ENCODE data around the gene MITF.

The MITF gene

DNA sequence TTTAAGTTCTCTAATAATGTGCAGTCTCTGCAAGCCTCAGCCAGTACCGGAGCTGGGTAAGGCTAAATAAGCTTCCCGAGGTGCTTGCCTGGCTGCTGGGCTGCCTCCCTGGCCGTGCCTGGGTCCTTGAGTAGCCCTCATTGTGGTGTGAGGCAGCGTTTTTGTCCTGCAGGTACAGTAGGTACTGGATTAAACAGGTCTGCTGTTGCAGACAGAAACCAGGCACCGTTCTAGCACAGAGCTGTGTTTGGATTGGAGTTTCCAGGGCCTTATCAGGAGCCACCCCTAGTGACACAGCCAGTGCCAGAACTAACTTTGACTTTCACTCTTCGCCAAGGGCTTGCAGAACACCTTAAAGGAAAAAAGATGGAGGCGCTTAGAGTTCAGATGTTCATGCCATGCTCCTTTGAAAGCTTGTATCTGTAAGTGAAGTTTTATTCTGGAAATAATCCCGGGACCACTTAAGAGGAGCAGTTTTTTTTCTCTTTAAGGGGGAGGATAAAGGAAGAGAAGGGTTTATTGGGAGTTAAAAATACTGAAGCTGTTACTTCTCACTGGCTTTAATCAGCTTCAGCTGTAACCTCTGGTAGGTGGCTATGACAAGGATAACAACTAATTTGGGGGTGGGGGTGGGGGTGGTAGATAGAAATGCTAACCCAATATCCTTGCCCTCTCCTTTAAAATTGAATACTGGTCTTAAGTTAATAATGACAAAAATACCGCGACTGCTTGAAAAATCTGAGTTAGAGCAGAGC lies 126.8 kb downstream of the MITF start:
- DNase-seq (ENCODE audit: low read depth), result peak; percentile 30
- H3K4me3 ChIP-seq (ENCODE audit: low read depth, low read length), result no peak overlapping the region
- TF ChIP-seq, protein P1, sequence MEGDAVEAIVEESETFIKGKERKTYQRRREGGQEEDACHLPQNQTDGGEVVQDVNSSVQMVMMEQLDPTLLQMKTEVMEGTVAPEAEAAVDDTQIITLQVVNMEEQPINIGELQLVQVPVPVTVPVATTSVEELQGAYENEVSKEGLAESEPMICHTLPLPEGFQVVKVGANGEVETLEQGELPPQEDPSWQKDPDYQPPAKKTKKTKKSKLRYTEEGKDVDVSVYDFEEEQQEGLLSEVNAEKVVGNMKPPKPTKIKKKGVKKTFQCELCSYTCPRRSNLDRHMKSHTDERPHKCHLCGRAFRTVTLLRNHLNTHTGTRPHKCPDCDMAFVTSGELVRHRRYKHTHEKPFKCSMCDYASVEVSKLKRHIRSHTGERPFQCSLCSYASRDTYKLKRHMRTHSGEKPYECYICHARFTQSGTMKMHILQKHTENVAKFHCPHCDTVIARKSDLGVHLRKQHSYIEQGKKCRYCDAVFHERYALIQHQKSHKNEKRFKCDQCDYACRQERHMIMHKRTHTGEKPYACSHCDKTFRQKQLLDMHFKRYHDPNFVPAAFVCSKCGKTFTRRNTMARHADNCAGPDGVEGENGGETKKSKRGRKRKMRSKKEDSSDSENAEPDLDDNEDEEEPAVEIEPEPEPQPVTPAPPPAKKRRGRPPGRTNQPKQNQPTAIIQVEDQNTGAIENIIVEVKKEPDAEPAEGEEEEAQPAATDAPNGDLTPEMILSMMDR (IDR thresholded peaks at IDR 0.05; ENCODE audit: control insufficient read depth, extremely low read depth, insufficient read depth), result no peak

DNA sequence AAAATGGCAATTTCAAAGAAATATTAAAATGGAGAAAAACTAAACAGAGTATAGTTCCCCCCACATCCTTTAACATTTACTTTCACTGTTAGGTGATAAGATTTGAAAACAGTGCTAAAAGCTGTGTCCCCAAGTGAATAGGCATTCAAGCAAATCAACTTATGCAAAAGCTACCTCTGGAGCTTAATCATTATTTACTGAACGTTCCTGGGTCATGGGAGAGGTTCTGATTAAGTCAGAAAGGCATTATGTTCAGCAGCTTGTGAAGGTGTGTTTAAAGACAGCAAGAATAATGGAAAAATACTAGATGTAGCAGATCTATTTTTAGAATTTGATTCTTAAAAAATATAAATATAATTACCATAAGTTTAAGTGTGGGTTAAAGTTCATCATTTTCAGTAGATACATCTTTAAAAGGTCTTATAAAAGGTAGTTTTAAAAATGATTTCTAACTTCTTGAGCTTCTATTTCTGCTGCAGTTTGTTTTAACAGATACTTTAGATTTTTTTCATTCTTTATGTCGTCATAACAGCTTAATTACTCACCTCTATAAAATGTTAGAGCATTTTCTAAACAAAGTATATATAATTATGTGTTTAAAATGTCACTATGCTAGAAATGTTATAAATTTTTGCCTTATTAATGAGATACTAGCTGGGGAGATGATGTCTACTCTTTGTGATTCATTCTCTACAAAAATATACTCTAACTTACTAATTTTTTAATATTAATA lies 127.9 kb downstream of the MITF start:
- no peak overlapping the region for H3K4me3 ChIP-seq (ENCODE audit: low read depth, low read length)
- TF ChIP-seq, protein P1 (IDR thresholded peaks at IDR 0.05; ENCODE audit: control insufficient read depth, extremely low read depth, insufficient read depth), result no peak
- no peak for DNase-seq (ENCODE audit: low read depth)

DNA sequence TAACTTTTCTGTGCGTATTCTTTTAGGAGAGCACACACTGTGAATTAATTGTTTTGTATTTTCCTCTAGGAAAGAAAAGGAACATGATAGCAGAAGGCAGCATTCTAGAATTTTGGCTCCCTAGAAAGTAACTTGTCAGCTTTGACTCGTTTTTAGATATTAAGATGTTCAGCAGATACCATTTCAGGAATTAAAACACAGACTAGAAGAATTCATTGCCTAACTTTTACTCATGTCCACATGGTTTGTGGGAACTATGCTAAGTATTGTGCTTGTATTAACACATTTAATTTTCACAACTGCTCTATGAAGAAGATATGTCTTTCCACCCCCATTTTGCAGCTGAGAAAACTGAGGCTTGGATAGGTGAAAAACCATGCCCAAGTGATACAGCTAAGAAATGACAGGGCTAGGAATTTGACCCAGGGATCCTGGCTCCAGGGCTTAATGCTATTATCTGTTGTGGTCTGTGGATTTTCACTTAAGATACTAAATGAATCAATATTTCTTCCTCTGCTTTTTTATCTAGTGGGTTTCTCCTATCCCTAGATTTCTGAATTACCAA lies 128.8 kb downstream of the MITF start:
- TF ChIP-seq, protein P1 (IDR thresholded peaks at IDR 0.05; ENCODE audit: control insufficient read depth, extremely low read depth, insufficient read depth), result no peak
- no peak overlapping the region for H3K4me3 ChIP-seq (ENCODE audit: low read depth, low read length)
- DNase-seq (ENCODE audit: low read depth), result no peak

DNA sequence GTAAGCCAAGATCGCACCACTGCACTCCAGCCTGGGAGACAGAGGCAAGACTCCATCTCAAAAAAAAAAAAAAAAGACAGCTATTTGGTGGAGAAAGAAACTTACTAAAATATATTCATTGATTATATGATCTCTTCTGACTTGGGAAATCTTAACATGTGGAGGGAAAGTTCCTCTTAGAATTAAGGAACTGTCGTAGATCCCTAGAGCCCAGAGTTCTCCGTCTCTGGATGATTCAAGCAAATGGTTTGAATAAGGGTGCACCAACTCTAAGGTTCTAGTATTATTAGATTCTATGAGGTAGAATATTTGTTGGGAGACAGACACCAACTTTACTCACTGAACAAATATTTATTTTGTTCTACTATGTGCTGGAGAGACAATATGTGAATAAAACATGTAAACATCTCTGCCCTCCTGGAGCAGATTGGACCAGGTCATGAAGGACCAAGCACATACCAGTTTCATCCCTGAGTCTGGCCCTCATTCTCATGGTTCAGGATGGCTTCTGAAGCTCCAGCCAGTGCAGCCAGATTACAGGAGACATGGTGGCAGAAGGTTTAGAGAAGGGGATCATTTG lies 129.7 kb downstream of the MITF start:
- H3K4me3 ChIP-seq (ENCODE audit: low read depth, low read length), result no peak overlapping the region
- DNase-seq (ENCODE audit: low read depth), result no peak
- TF ChIP-seq, protein P1 (IDR thresholded peaks at IDR 0.05; ENCODE audit: control insufficient read depth, extremely low read depth, insufficient read depth), result no peak

DNA sequence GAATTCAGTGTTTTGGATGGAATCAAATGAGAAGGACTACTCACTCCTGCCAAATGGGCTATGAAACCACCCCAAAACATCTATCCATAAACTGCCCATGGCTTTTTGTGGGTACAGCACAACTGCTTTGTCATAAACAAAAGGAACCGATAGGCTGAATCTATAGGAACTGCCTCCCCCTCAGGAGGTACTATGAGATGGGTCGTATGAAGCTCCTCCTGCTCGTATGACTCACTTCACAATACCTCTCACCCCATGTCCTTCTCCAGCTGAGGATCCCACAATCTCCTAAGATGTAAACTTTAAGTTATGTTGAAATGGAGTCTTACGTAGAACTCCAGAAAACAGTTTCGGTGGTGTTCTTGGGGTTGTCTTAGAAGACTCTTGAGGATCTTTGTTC lies 130.4 kb downstream of the MITF start:
- TF ChIP-seq, protein P1 (IDR thresholded peaks at IDR 0.05; ENCODE audit: control insufficient read depth, extremely low read depth, insufficient read depth), result no peak
- DNase-seq (ENCODE audit: low read depth), result no peak
- H3K4me3 ChIP-seq (ENCODE audit: low read depth, low read length), result no peak overlapping the region

DNA sequence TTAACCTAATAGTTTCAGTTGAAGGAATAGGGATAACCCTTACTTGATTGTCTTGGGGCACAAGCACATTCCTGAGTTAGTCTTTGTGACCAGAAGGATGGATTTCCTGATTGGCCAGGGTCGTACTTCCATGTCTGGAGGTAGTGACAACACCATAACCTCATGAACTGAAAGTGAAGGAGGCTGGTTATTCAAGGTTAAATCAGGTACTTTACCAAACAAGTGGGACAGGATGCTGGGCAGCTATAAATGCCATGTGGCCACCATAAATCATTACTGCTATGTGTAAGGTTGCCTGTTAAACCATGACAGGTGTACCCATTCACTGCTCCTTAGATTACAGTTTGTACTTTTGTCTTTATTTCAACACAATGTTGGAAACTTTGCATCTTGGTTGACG lies 132.0 kb downstream of the MITF start:
- TF ChIP-seq, protein P1 (IDR thresholded peaks at IDR 0.05; ENCODE audit: control insufficient read depth, extremely low read depth, insufficient read depth), result no peak
- H3K4me3 ChIP-seq (ENCODE audit: low read depth, low read length), result no peak overlapping the region

More for the DNA sequence above, 132.0 kb downstream of the MITF start:
- no peak for DNase-seq (ENCODE audit: low read depth)
